ENCODE results near the gene APOH. TPM values are rescaled to one million over a fixed set of nuclear protein-coding genes. Genes with fewer than 3 reads are reported as not detected.

Gene APOH
- polyA plus RNA-seq, 1 of the 3 experiments (the other 2 are of a cell fraction): not detected

GRCh38 chr17:66175892-66176291 is 53.3 kb downstream of the APOH start:
- H3K9ac ChIP-seq: no peak overlapping the region
- no peaks in the 10 kb centered on the region for H3K9me2 ChIP-seq
- H3K27me3 ChIP-seq (ENCODE audit: insufficient read depth): no peaks in the 10 kb centered on the region
- WGBS (ENCODE audit: low lambda C conversion rate): 64% methylated on average over 1 of the region's 1 CpG
- POLR2A ChIA-PET: no interaction called here
- TF ChIP-seq SMC3 (IDR thresholded peaks at IDR 0.05; ENCODE audit: low read depth, low read length) (no peak), NFIC (IDR thresholded peaks at IDR 0.05; ENCODE audit: borderline replicate concordance) (peak; percentile 27; the same call in 1 of the 2 replicates)
- H2AFZ ChIP-seq (ENCODE audit: low read depth): no peak overlapping the region
- H4K20me1 ChIP-seq (ENCODE audit: insufficient read depth): no peaks in the 10 kb centered on the region
- peaks cover 29 to 52% of the 10 kb centered on the region in 2 experiments for H3K36me3 ChIP-seq (replicated peaks in 1 of 2; ENCODE audit: control insufficient read depth in 1 of 2, insufficient read depth in 2 of 2, low read length in 1 of 2)
- CTCF ChIA-PET: interaction anchor here (0.7 to 3.7 kb wide), 4 partner anchors 11 to 366 kb away, joined by 3 to 29 read pairs (median 4); no protein-coding TSS in a partner anchor
- H3K4me2 ChIP-seq: no peak overlapping the region
- H3K4me1 ChIP-seq (ENCODE audit: control insufficient read depth in 1 of 2, insufficient read depth in 2 of 2, low read depth in 1 of 2, low read length in 1 of 2): no peaks in the 10 kb centered on the region; a peak in 1 of 4 replicates
- no peak overlapping the region for H3K4me3 ChIP-seq (ENCODE audit: low read depth in 2 of 2, low read length in 1 of 2)
- H3K9me3 ChIP-seq: peaks cover 10% of the 10 kb centered on the region; the same call in 1 of the 2 replicates
- DNase-seq: no peak
- H3K27ac ChIP-seq (ENCODE audit: low read depth in 2 of 2, low read length in 1 of 2): no peak overlapping the region
- H3K79me2 ChIP-seq (ENCODE audit: insufficient read depth): no peaks in the 10 kb centered on the region
- no peaks in the 10 kb centered on the region for H3F3A ChIP-seq (replicated peaks; ENCODE audit: insufficient read depth)

GRCh38 chr17:66172691-66173223 is 56.5 kb downstream of the APOH start:
- 47% methylated on average over 2 of the region's 2 CpGs for WGBS (ENCODE audit: low lambda C conversion rate)
- H3K27me3 ChIP-seq (ENCODE audit: insufficient read depth): no peaks in the 10 kb centered on the region
- H3K9me2 ChIP-seq: no peaks in the 10 kb centered on the region
- DNase-seq: no peak
- ChIA-PET CTCF (interaction anchor here (0.7 to 1.4 kb wide), 5 partner anchors 8 to 941 kb away, joined by 3 to 5 read pairs (median 3); no protein-coding TSS in a partner anchor), POLR2A (no interaction called here)
- no peaks in the 10 kb centered on the region; a peak in 1 of 4 replicates for H3K4me1 ChIP-seq (ENCODE audit: control insufficient read depth in 1 of 2, insufficient read depth in 2 of 2, low read depth in 1 of 2, low read length in 1 of 2)
- TF ChIP-seq JUND (IDR thresholded peaks at IDR 0.05) (no peak), NFIC (IDR thresholded peaks at IDR 0.05; ENCODE audit: borderline replicate concordance) (no peak), RXRA (IDR thresholded peaks at IDR 0.05; ENCODE audit: borderline replicate concordance, low read depth) (no peak), EZH2phosphoT487 (IDR thresholded peaks at IDR 0.05; ENCODE audit: borderline replicate concordance, low read depth) (no peak), GATA2 (CRISPR knock-in tag; IDR thresholded peaks at IDR 0.05) (no peak), ELF1 (IDR thresholded peaks at IDR 0.05) (no peak), PBX3 (IDR thresholded peaks at IDR 0.05) (no peak), CTCF (IDR thresholded peaks at IDR 0.05) (no peak), REST (IDR thresholded peaks at IDR 0.05; ENCODE audit: low read depth, low read length) (no peak), RCOR1 (IDR thresholded peaks at IDR 0.05; ENCODE audit: low read length) (no peak), POLR2AphosphoS5 (IDR thresholded peaks at IDR 0.05; ENCODE audit: low read depth, low read length) (no peak), CHD2 (IDR thresholded peaks at IDR 0.05; ENCODE audit: low read length, partially characterized antibody) (no peak)
- H3K36me3 ChIP-seq (replicated peaks in 1 of 2; ENCODE audit: control insufficient read depth in 1 of 2, insufficient read depth in 2 of 2, low read length in 1 of 2): peaks cover 26 to 30% of the 10 kb centered on the region in 2 experiments
- H3K4me3 ChIP-seq (ENCODE audit: low read depth in 2 of 2, low read length in 1 of 2): no peak overlapping the region
- no peak overlapping the region for H2AFZ ChIP-seq (ENCODE audit: low read depth)
- H3F3A ChIP-seq (replicated peaks; ENCODE audit: insufficient read depth): no peaks in the 10 kb centered on the region
- H3K27ac ChIP-seq (ENCODE audit: low read depth in 2 of 2, low read length in 1 of 2): no peak overlapping the region
- H4K20me1 ChIP-seq (ENCODE audit: insufficient read depth): no peaks in the 10 kb centered on the region
- no peaks in the 10 kb centered on the region for H3K79me2 ChIP-seq (ENCODE audit: insufficient read depth)
- no peak overlapping the region for H3K9ac ChIP-seq
- no peak overlapping the region for H3K4me2 ChIP-seq
- H3K9me3 ChIP-seq: no peaks in the 10 kb centered on the region

All from SK-N-SH (cell line).